Measurements from ENCODE around the gene CDC14A. TPM values are rescaled to one million over a fixed set of nuclear protein-coding genes. Genes with fewer than 3 reads are reported as not detected.

CDC14A gene
- total and polyA plus RNA-seq, 2 experiments from 2014 or later = 7.3 to 14.5 TPM

GRCh38 chr1:100358210-100358609 lies 5.9 kb downstream of the CDC14A start:
- no peaks in the 10 kb centered on the region for H3K36me3 ChIP-seq (replicated peaks; ENCODE audit: insufficient read depth, low read depth)
- H3K4me2 ChIP-seq = no peak overlapping the region
- no peak overlapping the region for H2AFZ ChIP-seq
- peaks cover 74% of the 10 kb centered on the region for H3K79me2 ChIP-seq
- H3K27ac ChIP-seq = no peak overlapping the region
- DNase-seq (ENCODE audit: low spot score) = no peak
- peaks cover 7% of the 10 kb centered on the region for H3K4me1 ChIP-seq (ENCODE audit: insufficient read depth)
- no peaks in the 10 kb centered on the region for H3K9me3 ChIP-seq (ENCODE audit: low read depth)
- TF ChIP-seq, protein P1, sequence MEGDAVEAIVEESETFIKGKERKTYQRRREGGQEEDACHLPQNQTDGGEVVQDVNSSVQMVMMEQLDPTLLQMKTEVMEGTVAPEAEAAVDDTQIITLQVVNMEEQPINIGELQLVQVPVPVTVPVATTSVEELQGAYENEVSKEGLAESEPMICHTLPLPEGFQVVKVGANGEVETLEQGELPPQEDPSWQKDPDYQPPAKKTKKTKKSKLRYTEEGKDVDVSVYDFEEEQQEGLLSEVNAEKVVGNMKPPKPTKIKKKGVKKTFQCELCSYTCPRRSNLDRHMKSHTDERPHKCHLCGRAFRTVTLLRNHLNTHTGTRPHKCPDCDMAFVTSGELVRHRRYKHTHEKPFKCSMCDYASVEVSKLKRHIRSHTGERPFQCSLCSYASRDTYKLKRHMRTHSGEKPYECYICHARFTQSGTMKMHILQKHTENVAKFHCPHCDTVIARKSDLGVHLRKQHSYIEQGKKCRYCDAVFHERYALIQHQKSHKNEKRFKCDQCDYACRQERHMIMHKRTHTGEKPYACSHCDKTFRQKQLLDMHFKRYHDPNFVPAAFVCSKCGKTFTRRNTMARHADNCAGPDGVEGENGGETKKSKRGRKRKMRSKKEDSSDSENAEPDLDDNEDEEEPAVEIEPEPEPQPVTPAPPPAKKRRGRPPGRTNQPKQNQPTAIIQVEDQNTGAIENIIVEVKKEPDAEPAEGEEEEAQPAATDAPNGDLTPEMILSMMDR (IDR thresholded peaks at IDR 0.05; ENCODE audit: poor library complexity) = peak; percentile 36
- TF ChIP-seq EZH2 (IDR thresholded peaks at IDR 0.05; ENCODE audit: borderline replicate concordance) = no peak
- no peaks in the 10 kb centered on the region for H3K27me3 ChIP-seq
- H3K4me3 ChIP-seq = no peak overlapping the region
- H3K9me2 ChIP-seq (replicated peaks; ENCODE audit: insufficient read depth) = no peaks in the 10 kb centered on the region
- WGBS (ENCODE audit: low lambda C conversion rate, missing lambda C conversion rate) = 93% methylated on average over 2 of the region's 2 CpGs
- H4K20me1 ChIP-seq (ENCODE audit: insufficient read depth, poor library complexity, severe bottlenecking) = no peaks in the 10 kb centered on the region

DNA sequence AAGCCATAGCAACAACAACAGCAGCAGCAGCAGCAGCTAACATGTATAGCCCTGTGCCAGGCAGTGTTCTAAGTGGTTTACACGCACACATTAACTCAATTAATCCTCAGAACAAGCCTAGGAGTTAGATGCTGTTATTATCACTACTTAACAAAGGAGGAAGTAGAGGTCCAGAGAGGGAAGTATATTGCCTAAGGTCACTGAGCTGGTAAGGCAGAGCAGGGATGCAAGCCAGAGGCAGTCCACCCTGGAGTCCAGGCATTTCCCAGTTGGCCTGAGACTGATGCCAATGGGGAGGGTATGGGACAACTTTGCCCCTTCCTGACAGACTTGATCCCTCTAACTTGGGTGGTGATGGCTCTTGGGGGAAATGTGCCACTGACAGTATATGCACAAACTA lies 6.8 kb downstream of the CDC14A start:
- H3K27ac ChIP-seq = no peak overlapping the region
- 91% methylated on average over 1 of the region's 1 CpG for WGBS (ENCODE audit: low lambda C conversion rate, missing lambda C conversion rate)
- no peak overlapping the region for H3K4me2 ChIP-seq
- peaks cover 75% of the 10 kb centered on the region for H3K79me2 ChIP-seq
- no peak for DNase-seq (ENCODE audit: low spot score)
- H4K20me1 ChIP-seq (ENCODE audit: insufficient read depth, poor library complexity, severe bottlenecking) = no peaks in the 10 kb centered on the region
- TF ChIP-seq, protein P1 (IDR thresholded peaks at IDR 0.05; ENCODE audit: poor library complexity) = no peak
- TF ChIP-seq EZH2phosphoT487 (IDR thresholded peaks at IDR 0.05; ENCODE audit: low read depth, severe bottlenecking, unreplicated experiment) (no peak), EZH2 (IDR thresholded peaks at IDR 0.05; ENCODE audit: borderline replicate concordance) (no peak)
- H3K9me3 ChIP-seq (ENCODE audit: low read depth) = no peaks in the 10 kb centered on the region
- H3K4me3 ChIP-seq = no peak overlapping the region
- no peak overlapping the region for H2AFZ ChIP-seq
- H3K36me3 ChIP-seq (replicated peaks; ENCODE audit: insufficient read depth, low read depth) = no peaks in the 10 kb centered on the region
- no peaks in the 10 kb centered on the region for H3K9me2 ChIP-seq (replicated peaks; ENCODE audit: insufficient read depth)
- H3K27me3 ChIP-seq = no peaks in the 10 kb centered on the region
- H3K4me1 ChIP-seq (ENCODE audit: insufficient read depth) = peaks cover 7% of the 10 kb centered on the region

DNA sequence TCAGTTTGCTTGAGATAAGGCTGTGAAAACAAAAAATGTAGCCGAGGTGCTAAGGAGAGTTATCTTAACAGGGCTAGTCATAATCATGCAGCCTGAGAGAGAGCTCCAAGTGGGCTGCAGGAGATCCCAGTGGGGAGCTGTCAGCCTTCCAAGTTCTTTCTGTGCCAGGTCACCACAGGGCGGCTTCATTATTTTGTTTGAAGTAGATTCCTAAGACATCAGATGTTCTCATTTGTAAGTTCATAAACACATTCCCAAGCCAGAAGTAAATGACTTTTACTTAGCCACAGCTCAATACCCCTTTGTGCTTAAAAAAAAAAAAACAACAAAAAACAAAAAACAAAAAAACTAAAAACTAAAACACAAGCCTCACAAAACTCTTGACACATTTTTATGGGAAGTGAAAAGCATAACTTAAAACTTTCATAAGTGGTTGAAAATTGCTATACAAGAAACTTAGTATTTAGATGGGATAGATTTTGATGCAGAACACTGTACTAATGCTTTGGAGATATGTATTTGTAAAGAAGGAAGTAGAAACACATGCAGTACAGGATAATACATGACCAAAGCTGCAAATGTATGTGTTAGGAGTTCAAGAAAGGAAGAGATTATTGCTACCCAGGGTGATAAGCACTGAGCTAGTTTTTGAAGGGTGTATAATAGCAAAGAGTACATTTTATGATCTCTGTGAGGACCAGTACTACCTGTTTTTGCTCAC lies 8.6 kb downstream of the CDC14A start:
- no peak overlapping the region for H3K27ac ChIP-seq
- H3K9me3 ChIP-seq (ENCODE audit: low read depth) = no peaks in the 10 kb centered on the region
- no peaks in the 10 kb centered on the region for H3K9me2 ChIP-seq (replicated peaks; ENCODE audit: insufficient read depth)
- H2AFZ ChIP-seq = no peak overlapping the region
- H3K4me3 ChIP-seq = no peak overlapping the region
- DNase-seq (ENCODE audit: low spot score) = no peak
- 37% methylated on average over 2 of the region's 2 CpGs for WGBS (ENCODE audit: low lambda C conversion rate, missing lambda C conversion rate)
- no peaks in the 10 kb centered on the region for H4K20me1 ChIP-seq (ENCODE audit: insufficient read depth, poor library complexity, severe bottlenecking)
- no peak overlapping the region for H3K4me2 ChIP-seq
- H3K4me1 ChIP-seq (ENCODE audit: insufficient read depth) = no peaks in the 10 kb centered on the region
- H3K79me2 ChIP-seq = peaks cover 71% of the 10 kb centered on the region
- H3K36me3 ChIP-seq (replicated peaks; ENCODE audit: insufficient read depth, low read depth) = no peaks in the 10 kb centered on the region
- no peaks in the 10 kb centered on the region for H3K27me3 ChIP-seq
- TF ChIP-seq, protein P1 (IDR thresholded peaks at IDR 0.05; ENCODE audit: poor library complexity) = no peak
- TF ChIP-seq EZH2phosphoT487 (IDR thresholded peaks at IDR 0.05; ENCODE audit: low read depth, severe bottlenecking, unreplicated experiment) = no peak
- no peak for TF ChIP-seq EZH2 (IDR thresholded peaks at IDR 0.05; ENCODE audit: borderline replicate concordance)

Measured in hepatocyte (in vitro differentiated cells).